ENCODE measurements around the gene ZNF641.
"Not testable (repeated sequence)": the region's sequence is repeated elsewhere in the genome, so short reads cannot be mapped to it uniquely, and the experiment has no call there.

GRCh38 chr12:48333680-48334079, 17.0 kb downstream of the ZNF641 start:
- TF ChIP-seq CTCF (conservative IDR thresholded peaks at IDR 0.05; ENCODE audit: low read length); EZH2phosphoT487 (IDR thresholded peaks at IDR 0.05; ENCODE audit: borderline replicate concordance): not testable (repeated sequence)
